SH-SY5Y (cell line): ENCODE results near the gene FTCD.

Experiments used
- GATA2 ChIP-seq: IDR thresholded peaks from 2 replicates; pipeline ENCODE4 v1.6.1; 2011; ENCODE audit warnings: mild to moderate bottlenecking, low read depth, low read length
- GATA3 ChIP-seq: IDR thresholded peaks from 2 replicates; pipeline ENCODE4 v1.6.1; 2011; ENCODE audit warnings: low read depth, mild to moderate bottlenecking, low read length, moderate library complexity

DNA sequence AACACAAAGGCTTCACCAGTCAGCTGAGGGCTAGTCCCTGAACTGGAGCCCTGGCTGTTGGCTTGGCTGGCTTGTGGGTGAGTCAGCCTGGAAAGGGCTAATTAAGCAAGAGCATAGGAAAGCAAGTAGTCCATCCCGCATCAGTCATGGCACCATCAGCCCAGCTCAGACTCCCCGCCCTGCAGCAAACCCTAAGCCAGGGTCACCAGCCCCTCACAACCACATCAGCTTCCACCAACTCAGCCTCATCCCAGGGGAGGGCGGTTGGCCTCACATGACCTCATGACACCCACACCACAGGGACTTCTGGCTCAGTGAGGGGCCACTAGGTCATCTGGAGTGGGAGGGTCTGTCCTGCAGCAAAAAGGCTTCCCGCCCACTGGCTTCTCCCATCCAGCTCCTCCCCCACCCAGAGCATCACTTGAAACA, 35.9 kb upstream of the FTCD start:
- TF ChIP-seq GATA3 = no peak
- no peak for TF ChIP-seq GATA2
